KBM-7 (cell line): ENCODE measurements around the gene ZNF284.

Experiments
- DNase-seq: peaks from one replicate; pipeline ENCODE4 v3.0.0-alpha.2; 2015
- in situ Hi-C: fragments of 300-500 bp; cut with MboI; formaldehyde crosslinking; loops from 2 replicates; pipeline ENCODE4 v1.14.3; 2020; ENCODE audit warnings: low sequenced_read_pairs, low pct_unique_long_range_greater_than_20kb, mixed read lengths

Gene ZNF284

GRCh38 chr19:44071824-44072542, at the start of gene ZNF284:
Gene ZNF284 (plus strand): TSS chr19:44072159. CDS start chr19:44076390, 4,231 bp downstream.
- peak; percentile 92 for DNase-seq
- in situ Hi-C loops, result no loop called here

GRCh38 chr19:44024900-44025216, 47.1 kb upstream of the ZNF284 start:
- in situ Hi-C loops, result no loop called here
- no peak for DNase-seq

DNA sequence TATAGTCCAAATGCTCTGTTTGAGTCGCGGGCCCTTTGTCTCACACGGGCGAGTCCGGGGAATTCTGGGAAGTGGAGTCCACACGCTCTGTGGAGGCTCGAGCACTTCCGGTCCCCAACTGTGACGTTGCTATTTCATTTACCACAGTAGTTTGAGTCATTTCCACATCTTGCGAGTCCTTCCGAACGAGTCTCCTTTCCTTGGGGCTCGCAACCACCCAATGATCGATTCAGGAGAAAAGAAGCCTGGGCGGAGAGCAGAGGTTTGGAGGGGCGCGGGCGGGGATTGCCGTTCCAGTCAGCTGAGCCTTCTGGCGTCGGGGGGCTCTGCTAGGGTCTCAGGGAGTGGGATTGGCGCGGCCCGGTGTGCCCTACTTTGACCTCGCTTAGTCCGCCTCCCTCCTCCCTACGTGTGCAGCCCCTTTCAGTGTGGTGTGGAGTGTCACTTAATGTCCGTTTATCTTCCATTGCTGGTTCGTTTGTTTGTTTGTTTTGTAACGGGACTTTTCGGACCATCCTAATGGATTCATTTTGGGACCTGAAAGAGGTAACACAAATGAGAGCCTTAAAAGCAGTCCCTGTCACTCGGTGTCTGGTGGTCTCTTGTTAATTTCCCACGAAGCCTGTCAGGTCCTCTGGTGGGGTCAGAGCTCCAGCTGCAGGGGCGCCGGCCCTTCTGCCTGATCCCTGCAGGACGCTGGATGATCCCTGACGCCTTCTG, 46.6 kb upstream of the ZNF284 start, which contains the start of gene ZNF222:
ZNF222 (plus strand) TSS at position 163 of the 720 bp plus-strand sequence; CDS start at position 221, 58 bp downstream.
- in situ Hi-C loops, result no loop called here
- DNase-seq, result peak; percentile 90

- no peak for DNase-seq
- in situ Hi-C loops, result no loop called here
Observed at GRCh38 chr19:44026622-44027021, 45.3 kb upstream of the ZNF284 start.

- in situ Hi-C loops, result no loop called here
- DNase-seq, result peak; percentile 3
Observed at GRCh38 chr19:44032001-44032610, 39.9 kb upstream of the ZNF284 start.

DNA sequence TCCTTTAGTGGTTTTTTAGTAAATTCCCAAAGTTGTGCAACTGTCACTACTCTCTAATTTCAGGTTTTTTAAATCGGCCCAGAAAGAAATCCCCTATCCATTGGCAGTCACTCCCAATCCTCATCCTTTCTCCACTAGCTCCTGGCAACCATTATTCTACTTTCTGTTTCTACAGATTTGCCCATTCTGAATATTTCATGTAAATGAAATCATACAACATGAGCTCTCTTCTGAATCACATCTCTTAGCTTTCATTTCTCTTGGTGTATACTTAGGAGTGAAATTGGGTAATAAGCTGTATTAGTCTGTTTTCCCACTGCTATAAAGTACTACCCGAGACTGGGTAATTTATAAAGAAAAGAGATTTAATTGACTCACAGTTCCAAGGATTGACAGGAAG, 29.8 kb upstream of the ZNF284 start:
- no peak for DNase-seq
- in situ Hi-C loops, result no loop called here

GRCh38 chr19:44050740-44051649, 21.0 kb upstream of the ZNF284 start:
- no peak for DNase-seq

DNA sequence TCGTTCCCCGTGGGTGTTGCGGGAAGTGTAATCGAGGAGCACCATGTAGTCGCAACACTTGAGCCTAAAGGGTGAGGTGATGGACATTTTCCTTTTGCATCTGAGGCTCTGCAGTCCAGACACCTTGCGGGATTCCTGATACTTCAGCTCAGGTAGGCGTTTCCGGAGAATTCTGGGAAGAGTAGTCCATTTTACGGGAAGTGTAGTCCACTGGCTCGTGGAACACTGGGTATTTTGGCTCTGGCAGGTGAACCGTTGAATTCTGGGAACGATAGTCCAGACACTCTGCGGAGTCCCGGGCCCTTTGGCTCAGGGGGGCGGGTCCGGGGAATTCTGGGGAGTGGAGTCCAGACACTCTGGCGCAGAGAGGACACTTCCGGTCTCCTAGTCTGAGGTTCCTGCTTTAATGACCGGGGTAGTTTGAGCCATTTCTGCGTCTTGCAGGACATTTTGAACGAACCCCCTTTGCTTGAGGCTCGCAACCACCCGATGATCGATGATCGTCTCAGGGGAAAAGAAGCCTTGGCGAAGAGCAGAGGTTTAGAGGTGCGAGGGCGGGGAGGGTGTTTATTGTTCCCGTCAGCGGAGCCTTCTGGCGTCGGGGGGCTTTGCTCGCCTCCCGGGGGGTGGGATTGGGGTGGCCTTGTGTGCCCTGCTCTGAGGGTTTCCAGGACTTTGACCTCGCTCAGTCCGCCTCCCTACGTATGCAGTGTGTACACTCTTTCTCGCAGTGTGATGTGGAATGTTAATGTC, 20.1 kb upstream of the ZNF284 start, which contains the start of gene ZNF223:
ZNF223 (plus strand) TSS at position 387 of the 753 bp plus-strand sequence. CDS start 3,141 bp downstream, outside the sequence.
- in situ Hi-C loops, result no loop called here
- no peak for DNase-seq

More at GRCh38 chr19:44050740-44051649, 21.0 kb upstream of the ZNF284 start:
- in situ Hi-C loops, result no loop called here

DNA sequence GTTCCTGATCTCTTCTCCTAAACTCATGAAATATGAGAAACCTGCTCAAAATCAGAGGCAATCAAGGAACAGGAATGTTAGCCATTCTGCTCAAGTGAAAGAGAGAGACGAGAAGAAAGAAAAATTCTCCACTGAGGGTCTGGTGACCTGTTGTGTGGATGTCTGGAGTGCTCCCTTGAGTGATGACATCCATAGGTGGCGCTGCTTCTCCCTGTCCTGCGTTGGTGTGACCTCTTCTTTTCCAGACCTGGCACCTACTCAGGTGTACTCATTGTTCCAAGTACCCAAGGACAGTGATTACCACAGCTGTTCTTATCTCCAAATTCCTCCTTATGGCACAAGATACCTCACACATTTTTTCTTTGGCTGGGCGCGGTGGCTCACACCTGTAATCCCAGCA, 16.1 kb upstream of the ZNF284 start:
- no peak for DNase-seq
- in situ Hi-C loops, result no loop called here

- in situ Hi-C loops, result no loop called here
- no peak for DNase-seq
Observed at GRCh38 chr19:44059229-44059628, 12.7 kb upstream of the ZNF284 start.

- DNase-seq, result no peak
- in situ Hi-C loops, result no loop called here
Observed at GRCh38 chr19:44061038-44061437, 10.9 kb upstream of the ZNF284 start.

DNA sequence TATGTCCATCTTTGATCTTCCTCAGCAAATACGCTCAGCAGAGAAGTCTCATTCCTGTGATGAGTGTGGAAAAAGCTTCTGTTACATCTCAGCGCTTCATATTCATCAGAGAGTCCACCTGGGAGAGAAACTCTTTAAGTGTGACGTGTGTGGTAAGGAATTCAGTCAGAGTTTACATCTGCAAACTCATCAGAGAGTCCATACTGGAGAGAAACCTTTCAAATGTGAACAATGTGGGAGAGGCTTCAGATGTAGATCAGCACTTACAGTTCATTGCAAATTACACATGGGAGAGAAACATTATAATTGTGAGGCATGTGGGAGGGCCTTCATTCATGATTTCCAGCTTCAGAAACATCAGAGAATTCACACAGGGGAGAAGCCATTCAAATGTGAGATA, 5.7 kb upstream of the ZNF284 start:
- in situ Hi-C loops, result no loop called here
- no peak for DNase-seq

DNA sequence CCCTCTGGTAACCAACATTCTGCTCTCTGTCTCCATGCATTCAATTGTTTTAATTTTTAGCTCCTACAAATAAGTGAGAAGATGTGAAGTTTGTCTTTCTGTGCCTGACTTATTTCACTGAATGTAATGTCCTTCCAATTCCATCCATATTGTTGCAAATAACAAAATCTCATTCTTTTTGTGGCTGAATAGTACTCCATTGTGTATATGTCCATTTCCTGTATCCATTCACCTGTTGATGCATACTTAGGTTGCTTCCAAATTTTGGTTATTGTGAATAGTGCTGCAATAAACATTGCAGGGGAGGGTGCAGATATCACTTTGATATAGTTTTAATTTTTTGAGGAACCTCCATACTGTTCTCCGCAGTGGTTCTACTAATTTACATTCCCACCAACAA, 2.5 kb upstream of the ZNF284 start:
- no peak for DNase-seq
- in situ Hi-C loops, result no loop called here

DNA sequence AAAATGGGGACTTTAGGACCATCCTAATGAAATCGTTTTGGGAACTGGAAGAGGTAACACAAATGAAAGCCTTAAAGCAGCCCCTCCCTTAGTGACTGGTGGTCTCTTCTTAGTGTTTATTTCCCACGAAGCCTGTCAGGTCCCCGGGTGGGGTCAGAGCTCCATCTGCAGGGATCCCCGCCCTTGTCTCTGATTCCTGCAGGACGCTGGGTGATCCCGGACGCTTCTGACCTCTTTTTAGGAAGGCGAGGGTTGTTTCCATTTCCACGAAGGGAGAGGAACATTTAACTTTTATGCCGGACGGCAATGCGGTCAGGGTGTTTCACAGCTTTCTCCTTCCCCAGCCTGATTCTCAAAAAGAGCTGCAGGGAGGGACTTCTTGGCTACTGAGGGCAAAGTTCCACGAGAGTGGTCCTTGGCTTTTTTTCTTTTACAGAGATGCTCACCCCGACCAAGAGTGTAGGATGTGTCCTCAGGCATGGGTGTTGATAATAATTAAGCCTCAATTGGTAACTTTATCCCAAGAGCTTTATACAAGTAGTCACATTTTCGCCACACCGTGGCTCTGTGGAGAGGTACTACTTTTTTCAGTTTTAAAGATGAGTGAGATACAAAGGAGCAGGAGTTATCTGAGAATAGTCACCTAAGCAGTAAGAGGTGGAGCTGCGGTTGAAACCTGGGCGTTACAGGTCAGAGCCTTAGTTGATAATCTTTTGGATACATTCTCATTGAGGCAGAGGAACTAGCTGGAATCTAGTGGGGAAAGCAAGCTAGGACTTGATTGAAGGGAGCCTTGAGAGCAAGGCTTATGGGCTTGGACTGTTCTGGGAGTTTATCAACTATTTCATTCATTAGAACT, 813 bp downstream of the ZNF284 start:
- no peak for DNase-seq
- in situ Hi-C loops, result no loop called here

DNA sequence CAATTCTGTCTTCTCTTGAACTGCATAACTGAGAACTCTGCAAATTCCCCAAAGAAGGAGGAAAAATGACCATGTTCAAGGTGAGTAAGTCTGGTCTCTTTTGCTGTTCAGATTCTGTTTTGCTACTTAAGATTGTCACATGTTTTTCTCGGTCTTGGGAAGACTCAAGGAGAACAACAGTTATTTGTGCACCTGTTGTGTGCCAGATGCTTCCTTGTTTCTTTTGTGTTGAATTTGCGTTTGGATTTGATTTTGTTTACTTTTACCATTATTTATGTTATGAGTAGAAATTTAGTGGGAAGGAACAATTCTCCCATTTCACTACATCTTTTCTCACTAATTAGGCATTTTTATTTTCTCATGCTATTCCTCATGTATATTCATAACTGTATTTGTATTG, 4.4 kb downstream of the ZNF284 start:
- in situ Hi-C loops, result no loop called here
- DNase-seq, result no peak

DNA sequence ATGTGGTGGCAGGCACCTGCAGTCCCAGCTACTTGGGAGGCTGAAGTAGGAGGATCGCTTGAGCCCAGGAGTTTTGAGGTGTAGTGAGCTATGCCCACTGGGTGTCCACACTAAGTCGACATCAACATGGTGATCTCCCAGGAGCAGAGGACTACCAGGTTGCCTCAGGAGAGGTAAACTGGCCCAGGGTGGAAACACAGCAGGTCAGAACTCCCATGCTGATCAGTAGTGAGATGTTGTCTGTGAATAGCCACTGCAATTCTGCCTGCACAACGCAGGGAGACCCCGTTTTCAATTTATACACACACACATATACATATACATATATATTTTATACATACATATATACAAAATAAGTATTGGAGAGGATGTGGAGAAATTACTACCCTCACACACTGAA, 20.1 kb downstream of the ZNF284 start:
- no peak for DNase-seq

GRCh38 chr19:44093931-44094765, 22.2 kb downstream of the ZNF284 start, which contains the start of gene ZNF224:
Gene ZNF224 (plus strand): TSS chr19:44094361. CDS start chr19:44097874, 3,513 bp downstream.
- DNase-seq, result peak; percentile 93
- in situ Hi-C loops, result no loop called here

More for the DNA sequence above, 20.1 kb downstream of the ZNF284 start:
- in situ Hi-C loops, result no loop called here
